Measurements from ENCODE around the gene TIPARP.

DNA sequence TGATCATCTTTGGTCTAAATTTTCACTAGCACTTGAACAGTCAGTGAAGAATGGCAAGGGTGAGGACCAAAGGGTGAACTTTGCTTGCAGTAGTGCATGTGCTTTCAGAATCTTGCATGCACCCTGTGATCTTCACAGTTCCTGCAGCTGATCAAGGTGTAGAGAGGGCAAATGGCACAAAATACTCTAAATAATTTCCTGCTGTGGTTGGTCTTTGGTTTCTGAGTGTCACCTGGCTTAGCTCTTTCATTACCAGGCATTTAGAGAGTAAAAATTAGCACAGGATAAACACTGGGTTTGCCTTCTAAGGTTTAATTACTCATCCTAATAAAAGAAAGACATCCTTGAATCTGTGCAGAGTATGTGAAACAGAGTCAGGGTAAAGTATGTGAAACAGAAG, 11.4 kb downstream of the TIPARP start:
- TF ChIP-seq, protein P1, sequence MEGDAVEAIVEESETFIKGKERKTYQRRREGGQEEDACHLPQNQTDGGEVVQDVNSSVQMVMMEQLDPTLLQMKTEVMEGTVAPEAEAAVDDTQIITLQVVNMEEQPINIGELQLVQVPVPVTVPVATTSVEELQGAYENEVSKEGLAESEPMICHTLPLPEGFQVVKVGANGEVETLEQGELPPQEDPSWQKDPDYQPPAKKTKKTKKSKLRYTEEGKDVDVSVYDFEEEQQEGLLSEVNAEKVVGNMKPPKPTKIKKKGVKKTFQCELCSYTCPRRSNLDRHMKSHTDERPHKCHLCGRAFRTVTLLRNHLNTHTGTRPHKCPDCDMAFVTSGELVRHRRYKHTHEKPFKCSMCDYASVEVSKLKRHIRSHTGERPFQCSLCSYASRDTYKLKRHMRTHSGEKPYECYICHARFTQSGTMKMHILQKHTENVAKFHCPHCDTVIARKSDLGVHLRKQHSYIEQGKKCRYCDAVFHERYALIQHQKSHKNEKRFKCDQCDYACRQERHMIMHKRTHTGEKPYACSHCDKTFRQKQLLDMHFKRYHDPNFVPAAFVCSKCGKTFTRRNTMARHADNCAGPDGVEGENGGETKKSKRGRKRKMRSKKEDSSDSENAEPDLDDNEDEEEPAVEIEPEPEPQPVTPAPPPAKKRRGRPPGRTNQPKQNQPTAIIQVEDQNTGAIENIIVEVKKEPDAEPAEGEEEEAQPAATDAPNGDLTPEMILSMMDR (IDR thresholded peaks at IDR 0.05) = no peak
- no peak for TF ChIP-seq POLR2A (IDR thresholded peaks at IDR 0.05)
- no peak for TF ChIP-seq EP300 (IDR thresholded peaks at IDR 0.05)
